HG02870 (cell line): ENCODE measurements around the gene AGPAT3.

Source experiments
- ATAC-seq: cut with Tn5 transposase; IDR thresholded peaks from one replicate; pipeline ENCODE4 v1.9.1; 2021; ENCODE audit warnings: mild to moderate bottlenecking, moderate library complexity; ENCODE audit not compliant: unreplicated experiment

The AGPAT3 gene

DNA sequence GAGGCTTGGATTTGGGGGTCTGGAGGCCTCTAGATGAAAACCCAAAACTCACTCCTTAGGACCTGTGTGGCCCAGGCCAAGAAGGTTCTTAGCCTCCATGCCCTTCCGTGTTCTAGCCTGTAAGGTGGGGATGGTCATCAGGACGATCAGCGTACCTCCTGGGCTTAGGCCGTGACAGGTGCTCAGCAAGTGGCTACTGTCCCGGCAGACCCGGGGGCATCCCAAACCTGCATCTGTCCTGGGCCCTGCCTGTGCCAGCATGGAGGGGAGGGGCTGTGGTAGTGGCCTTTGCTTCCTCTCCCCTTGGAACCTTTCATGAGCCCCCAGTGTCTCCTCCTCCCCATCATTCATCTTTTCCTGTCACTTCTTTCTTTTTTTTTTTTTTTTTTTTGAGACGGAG, 124.4 kb downstream of the AGPAT3 start:
- no peak for ATAC-seq

- no peak for ATAC-seq
Measured at GRCh38 chr21:43991447-43991991, 126.5 kb downstream of the AGPAT3 start.

- no peak for ATAC-seq
Measured at GRCh38 chr21:43992121-43992520, 127.1 kb downstream of the AGPAT3 start.

DNA sequence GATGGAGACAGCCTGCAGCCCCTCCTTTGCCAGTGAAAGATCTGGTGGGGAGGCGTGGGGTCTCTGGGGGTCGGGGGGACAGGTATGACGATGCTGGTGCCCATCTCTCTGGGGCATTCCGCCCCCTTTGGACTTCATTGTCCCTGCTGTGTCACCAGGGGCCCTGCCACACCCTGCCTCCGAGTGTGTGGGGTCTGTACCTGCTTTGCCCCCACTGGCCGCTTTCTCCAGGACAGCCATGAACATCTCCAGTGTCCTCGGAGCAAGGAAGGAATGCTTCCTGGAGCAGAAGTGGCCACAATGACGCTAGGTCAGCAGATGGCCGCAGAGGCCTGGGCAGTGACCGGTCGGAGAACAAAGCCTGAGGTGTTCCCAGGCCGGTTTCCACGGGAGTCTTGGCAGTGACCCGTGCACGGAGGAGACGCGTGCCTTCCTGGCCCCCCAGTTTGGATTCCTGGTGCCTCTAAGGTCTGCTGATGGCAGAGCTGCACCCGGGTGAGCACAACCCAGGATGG, 128.5 kb downstream of the AGPAT3 start:
- ATAC-seq: no peak

DNA sequence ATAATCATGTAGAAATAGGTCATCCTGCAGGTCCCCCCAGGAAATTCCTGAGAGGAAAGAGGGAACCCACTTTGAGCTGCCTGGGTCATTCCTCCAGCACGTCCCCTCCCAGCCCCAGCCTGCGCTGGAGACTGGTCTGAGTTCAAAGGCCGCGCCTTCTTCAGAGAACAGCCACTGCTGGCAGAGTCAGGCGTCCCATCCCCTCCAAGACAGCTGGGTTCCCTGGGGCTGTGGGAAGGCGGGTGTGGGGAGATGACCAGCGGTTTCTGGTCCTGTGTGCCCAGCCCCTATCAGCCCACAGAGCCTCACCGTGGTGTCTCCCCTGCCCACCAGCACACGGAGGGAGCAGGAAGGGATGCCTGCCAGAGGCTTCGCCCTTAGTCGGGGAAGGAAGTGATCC, 129.1 kb downstream of the AGPAT3 start:
- no peak for ATAC-seq

DNA sequence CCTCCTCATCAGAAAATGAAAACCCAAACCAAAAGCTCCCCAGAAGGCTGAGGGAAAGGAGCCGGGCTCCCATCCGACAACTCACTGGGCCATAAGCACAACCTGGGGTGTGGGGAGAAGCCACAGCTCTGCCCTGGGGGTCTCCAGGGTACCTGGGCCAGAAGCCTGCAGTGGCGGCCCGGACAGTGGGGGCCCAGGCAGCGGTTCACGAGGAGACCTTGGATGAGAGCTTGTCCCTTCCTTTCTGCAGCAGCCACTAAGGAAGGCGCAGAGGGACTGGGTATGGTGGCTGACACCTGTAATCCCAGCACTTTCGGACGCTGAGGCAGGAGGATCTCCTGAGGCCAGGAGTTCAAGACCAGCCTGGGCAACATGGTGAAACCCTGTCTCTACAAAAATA, 129.6 kb downstream of the AGPAT3 start:
- no peak for ATAC-seq

DNA sequence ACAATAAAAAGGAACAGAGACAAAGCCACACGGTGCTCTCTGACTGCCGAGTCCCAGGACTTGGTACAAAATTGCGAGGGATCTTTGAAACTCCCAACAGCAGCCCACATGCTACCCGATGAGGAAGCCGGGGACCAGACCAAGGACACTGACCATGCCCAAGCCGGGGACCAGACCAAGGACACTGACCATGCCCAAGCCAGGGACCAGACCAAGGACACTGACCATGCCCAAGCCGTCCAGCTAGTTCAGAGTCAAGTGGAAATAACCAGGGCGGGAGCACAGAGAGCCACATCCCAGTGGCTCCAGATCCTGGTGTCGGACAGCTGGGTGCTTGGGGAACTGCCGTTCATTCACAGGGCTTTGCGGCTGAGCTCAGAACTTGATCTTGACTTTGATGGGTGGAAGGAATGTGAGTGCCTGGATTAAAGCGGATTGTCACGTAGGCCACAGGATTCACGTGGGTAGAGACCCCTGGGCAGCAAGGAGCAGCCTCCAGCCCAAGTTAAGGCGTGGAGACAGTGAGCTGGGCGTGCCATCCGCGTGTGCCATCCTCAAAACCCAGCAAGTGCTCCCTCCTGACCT, 130.6 kb downstream of the AGPAT3 start:
- no peak for ATAC-seq

DNA sequence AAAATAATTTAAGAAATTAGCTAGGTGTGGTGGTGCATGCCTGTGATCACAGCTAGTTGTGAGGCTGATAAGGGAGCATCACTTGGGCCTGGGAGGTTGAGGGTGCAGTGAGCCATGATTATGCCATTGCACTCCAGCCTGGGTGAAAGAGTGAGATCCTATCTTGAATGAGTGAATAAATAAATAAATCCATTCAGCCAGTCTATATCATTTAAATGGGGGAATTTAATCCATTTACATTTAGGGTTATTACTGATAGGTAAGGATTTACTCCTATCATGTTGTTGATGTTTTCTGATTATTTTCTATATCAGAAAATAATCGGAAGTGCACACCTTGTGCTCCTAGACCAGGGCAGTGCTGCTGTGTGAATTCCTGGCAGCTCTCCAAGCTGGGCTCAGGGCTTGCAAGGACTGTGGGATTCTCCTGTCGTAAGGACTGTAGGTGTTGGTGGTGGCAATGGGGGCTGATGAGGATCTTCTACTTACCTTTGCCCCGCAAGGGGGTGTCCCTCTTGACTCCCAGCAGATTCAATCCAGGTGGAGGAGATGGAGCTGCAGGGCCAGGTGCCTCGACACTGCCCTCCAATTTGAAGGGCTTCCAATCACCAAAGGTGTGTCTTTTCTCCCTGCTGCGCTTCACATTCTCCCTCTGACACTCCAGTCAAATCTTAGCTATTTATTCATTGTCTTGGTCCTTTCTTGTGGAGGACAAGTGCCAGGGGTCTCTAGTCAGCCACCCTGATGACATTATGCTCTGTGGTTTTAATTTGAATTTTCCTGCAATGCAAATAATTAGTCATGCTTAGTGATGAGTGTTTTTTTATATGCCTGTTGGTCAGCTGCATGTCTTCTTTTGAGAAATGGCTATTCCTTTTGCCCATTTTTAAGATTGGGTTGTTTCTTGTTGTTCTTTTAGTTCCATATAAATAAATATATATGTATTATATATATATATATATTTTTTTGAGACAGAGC, 133.0 kb downstream of the AGPAT3 start:
- no peak for ATAC-seq

DNA sequence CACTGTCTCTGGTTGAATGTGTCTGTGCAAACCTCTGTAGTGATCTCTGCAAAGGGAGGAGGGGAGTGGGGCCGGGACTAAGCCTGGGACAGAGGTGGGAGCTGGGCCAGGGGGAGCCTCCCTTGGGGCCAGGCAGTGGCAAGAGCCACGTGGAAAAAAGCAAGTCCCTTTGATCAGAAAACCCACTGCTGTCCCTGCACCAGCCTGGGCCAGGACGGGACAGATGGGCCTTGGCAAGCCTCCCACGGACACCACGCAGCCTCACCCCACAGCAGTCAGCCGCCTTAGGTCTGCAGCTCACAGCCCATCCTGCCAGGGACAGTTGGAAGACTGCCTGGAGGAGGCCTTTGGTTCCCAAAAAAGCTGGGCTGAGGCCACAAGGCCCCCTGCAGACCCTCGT, 135.3 kb downstream of the AGPAT3 start:
- no peak for ATAC-seq

GRCh38 chr21:44002511-44002910, 137.5 kb downstream of the AGPAT3 start:
- no peak for ATAC-seq

GRCh38 chr21:44003307-44003966, 138.4 kb downstream of the AGPAT3 start:
- no peak for ATAC-seq

- no peak for ATAC-seq
Measured at GRCh38 chr21:44005071-44005470, 140.0 kb downstream of the AGPAT3 start.

DNA sequence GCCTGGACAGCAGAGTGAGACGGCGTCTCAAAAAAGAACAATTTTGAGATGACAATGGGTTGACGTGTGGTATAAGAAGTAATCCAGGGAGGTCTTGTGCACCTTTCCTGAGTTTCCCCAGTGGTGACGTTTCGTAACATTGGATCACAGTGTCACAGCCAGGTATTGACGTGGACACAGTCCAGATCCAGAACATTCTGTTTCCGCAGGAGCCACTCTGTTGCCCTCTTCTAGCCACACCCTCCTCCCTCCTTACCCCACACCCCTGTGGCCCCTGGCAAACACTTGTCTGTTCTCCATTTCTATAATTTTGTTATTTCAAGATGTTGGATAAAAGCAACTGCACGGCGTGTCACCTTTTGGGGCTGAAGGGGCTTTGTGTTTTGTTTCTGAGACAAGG, 140.6 kb downstream of the AGPAT3 start:
- ATAC-seq: no peak

DNA sequence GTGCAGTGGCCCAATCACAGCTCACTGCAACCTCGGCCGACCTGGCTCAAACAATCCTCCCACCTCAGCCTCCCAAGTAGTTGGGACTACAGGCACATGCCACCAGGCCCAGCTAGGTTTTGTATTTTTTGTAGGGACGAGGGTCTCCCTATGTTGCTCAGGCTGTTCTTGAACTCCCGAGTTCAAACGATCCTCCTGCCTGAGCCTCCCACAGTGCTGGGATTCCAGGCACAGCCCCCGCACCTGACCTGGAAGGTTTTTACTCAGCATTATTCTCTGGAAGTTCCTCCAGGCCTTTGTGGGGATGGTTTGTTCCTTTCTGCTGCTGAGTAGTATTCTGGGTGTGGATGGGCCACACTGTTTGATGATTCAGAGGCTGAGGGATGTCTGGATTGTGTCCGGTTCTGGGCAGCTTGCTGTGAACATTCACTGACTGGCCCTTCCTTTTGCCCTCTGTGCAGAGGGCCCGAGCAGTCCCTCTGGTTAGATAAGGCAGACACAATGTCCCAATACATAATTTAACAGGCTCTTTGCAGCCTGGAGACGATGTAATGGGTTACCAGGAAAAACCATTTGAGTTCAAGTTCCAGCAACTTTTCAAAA, 141.1 kb downstream of the AGPAT3 start:
- no peak for ATAC-seq

- no peak for ATAC-seq
Measured at GRCh38 chr21:44006656-44007055, 141.6 kb downstream of the AGPAT3 start.

GRCh38 chr21:44010429-44010828, 145.4 kb downstream of the AGPAT3 start:
- ATAC-seq: no peak

- ATAC-seq: no peak
Measured at GRCh38 chr21:44011123-44011522, 146.1 kb downstream of the AGPAT3 start.

GRCh38 chr21:44011579-44012473, 146.8 kb downstream of the AGPAT3 start, which contains the start of gene TRAPPC10:
Gene TRAPPC10 (plus strand): TSS chr21:44012309. CDS start chr21:44012494, 185 bp downstream.
- ATAC-seq: peak; percentile 56

GRCh38 chr21:44012474-44013379, 147.7 kb downstream of the AGPAT3 start:
- peak; percentile 49 for ATAC-seq
